Stomach (tissue), 4 donors: Measurements from ENCODE around the gene ANKRD6.

Experiments used
- POLR2A ChIP-seq, 4 donors: fragments of 450-650 bp; IDR thresholded peaks; one replicate each; pipeline ENCODE4 v1.6.1; 2016; ENCODE audit warnings: antibody characterized with exemption in 4 of 4, control low read depth in 2 of 4, mild to moderate bottlenecking in 1 of 4, moderate library complexity in 1 of 4
- TF ChIP-seq, protein P1 (sequence below), 7 experiments: fragments of 450-650 bp in 4 of 7; fragments of 200-600 bp in 3 of 7; sonication (generic) in 3 of 7; IDR thresholded peaks; one replicate each; pipeline ENCODE4 v1.5.1; 2016 to 2019; ENCODE audit warnings: antibody characterized with exemption in 7 of 7, control low read depth in 2 of 7, mild to moderate bottlenecking in 1 of 7

DNA sequence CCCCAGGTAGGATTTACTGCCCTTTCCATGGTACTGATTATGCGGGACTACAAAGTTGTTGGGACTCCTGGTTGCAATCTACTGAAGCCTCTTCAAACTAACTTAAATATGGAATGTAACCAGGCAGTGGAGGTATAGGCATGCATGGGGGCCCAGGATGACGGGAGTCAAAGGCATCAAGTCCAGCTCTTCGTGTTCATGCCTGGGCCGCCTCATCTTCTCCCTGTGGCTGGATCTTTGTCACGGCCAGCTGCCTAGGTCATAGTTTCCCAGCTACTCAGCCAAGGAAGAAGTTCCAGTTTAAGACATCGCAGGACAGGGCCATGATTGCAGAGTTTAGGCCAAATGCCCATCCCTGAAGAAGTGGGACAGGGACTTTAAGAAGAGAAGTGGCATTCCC lies 185.1 kb downstream of the ANKRD6 start:
- TF ChIP-seq, protein P1, sequence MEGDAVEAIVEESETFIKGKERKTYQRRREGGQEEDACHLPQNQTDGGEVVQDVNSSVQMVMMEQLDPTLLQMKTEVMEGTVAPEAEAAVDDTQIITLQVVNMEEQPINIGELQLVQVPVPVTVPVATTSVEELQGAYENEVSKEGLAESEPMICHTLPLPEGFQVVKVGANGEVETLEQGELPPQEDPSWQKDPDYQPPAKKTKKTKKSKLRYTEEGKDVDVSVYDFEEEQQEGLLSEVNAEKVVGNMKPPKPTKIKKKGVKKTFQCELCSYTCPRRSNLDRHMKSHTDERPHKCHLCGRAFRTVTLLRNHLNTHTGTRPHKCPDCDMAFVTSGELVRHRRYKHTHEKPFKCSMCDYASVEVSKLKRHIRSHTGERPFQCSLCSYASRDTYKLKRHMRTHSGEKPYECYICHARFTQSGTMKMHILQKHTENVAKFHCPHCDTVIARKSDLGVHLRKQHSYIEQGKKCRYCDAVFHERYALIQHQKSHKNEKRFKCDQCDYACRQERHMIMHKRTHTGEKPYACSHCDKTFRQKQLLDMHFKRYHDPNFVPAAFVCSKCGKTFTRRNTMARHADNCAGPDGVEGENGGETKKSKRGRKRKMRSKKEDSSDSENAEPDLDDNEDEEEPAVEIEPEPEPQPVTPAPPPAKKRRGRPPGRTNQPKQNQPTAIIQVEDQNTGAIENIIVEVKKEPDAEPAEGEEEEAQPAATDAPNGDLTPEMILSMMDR (IDR thresholded peaks at IDR 0.05): no peak
- no peak for TF ChIP-seq POLR2A (IDR thresholded peaks at IDR 0.05)
